Measurements from ENCODE around the gene CHD5. TPM values are rescaled to one million over a fixed set of nuclear protein-coding genes. Genes with fewer than 3 reads are reported as not detected.

Gene CHD5
- polyA plus RNA-seq, 2 of the 4 experiments (the other 2 are of a cell fraction) = 0.21 to 0.66 TPM

- ChIA-PET POLR2A (no interaction called here), CTCF (interaction anchor here (1.1 kb wide), 1 partner anchor 26 kb away, joined by 5 read pairs; no protein-coding TSS in a partner anchor)
- DNase-seq (ENCODE audit: low read depth in 1 of 2, low spot score in 1 of 2) (no peak), FAIRE-seq (no peak), ATAC-seq (no peak)
- no peaks in the 10 kb centered on the region for H3K4me1 ChIP-seq
- H3K4me2 ChIP-seq = no peak overlapping the region
- no peak overlapping the region for H3K27ac ChIP-seq
- TF ChIP-seq NR3C1 (IDR thresholded peaks at IDR 0.05) = no peak
- TF ChIP-seq RFX5 (IDR thresholded peaks at IDR 0.05) = no peak
- no peak for TF ChIP-seq JUN (IDR thresholded peaks at IDR 0.05)
- TF ChIP-seq MYC (IDR thresholded peaks at IDR 0.05; ENCODE audit: borderline replicate concordance, low read length) = no peak
- TF ChIP-seq POLR2A (IDR thresholded peaks at IDR 0.05; ENCODE audit: low read length) = no peak
- TF ChIP-seq PHF8 (IDR thresholded peaks at IDR 0.05; ENCODE audit: borderline replicate concordance, low read depth) = no peak
- no peak for TF ChIP-seq MAZ (IDR thresholded peaks at IDR 0.05; ENCODE audit: borderline replicate concordance, low read depth, low read length)
- no peak for TF ChIP-seq CBX2 (IDR thresholded peaks at IDR 0.05; ENCODE audit: borderline replicate concordance, low read depth)
- no peak for TF ChIP-seq CHD2 (IDR thresholded peaks at IDR 0.05; ENCODE audit: low read length, partially characterized antibody)
- no peak for TF ChIP-seq ESRRA (IDR thresholded peaks at IDR 0.05; ENCODE audit: borderline replicate concordance, low read length)
- TF ChIP-seq HDAC2 (IDR thresholded peaks at IDR 0.05) = no peak
- H3K4me3 ChIP-seq = no peak overlapping the region
- WGBS (ENCODE audit: missing lambda C conversion rate) = 83% methylated on average over 9 of the region's 12 CpGs
- no peaks in the 10 kb centered on the region for H3K9me3 ChIP-seq
These were observed 96.2 kb downstream of the CHD5 start for GRCh38 chr1:6083801-6084446.

- Histone ChIP-seq H3K27ac (no peak overlapping the region), H3K9me3 (no peaks in the 10 kb centered on the region), H3K4me2 (no peak overlapping the region), H3K4me3 (no peak overlapping the region), H3K4me1 (no peaks in the 10 kb centered on the region)
- TF ChIP-seq PHF8 (IDR thresholded peaks at IDR 0.05; ENCODE audit: borderline replicate concordance, low read depth) (no peak), CBX2 (IDR thresholded peaks at IDR 0.05; ENCODE audit: borderline replicate concordance, low read depth) (no peak), MAX (IDR thresholded peaks at IDR 0.05) (no peak), ZSCAN20 (CRISPR knock-in tag; IDR thresholded peaks at IDR 0.05) (no peak), POLR2AphosphoS2 (conservative IDR thresholded peaks at IDR 0.05; ENCODE audit: low read length) (no peak), KDM5A (IDR thresholded peaks at IDR 0.05) (no peak), TFCP2L1 (CRISPR knock-in tag; IDR thresholded peaks at IDR 0.05) (no peak), MYC (IDR thresholded peaks at IDR 0.05; ENCODE audit: borderline replicate concordance, low read length) (no peak), EHF (CRISPR knock-in tag; IDR thresholded peaks at IDR 0.05) (no peak), RNF2 (IDR thresholded peaks at IDR 0.05; ENCODE audit: borderline replicate concordance, low read depth) (no peak), PBX3 (IDR thresholded peaks at IDR 0.05) (no peak), HMGXB4 (CRISPR knock-in tag; IDR thresholded peaks at IDR 0.05; ENCODE audit: borderline replicate concordance) (no peak), CBX8 (IDR thresholded peaks at IDR 0.05) (no peak), RFX5 (IDR thresholded peaks at IDR 0.05) (no peak), ESRRA (IDR thresholded peaks at IDR 0.05; ENCODE audit: borderline replicate concordance, low read length) (no peak), NPAS2 (CRISPR knock-in tag; IDR thresholded peaks at IDR 0.05; ENCODE audit: borderline replicate concordance) (no peak), BCL3 (IDR thresholded peaks at IDR 0.05) (no peak)
- ChIA-PET POLR2A (no interaction called here), CTCF (interaction anchor here (1.1 to 1.6 kb wide), 2 partner anchors 12 to 26 kb away, joined by 3 to 5 read pairs; no protein-coding TSS in a partner anchor)
- 87% methylated on average over 8 of the region's 18 CpGs for WGBS (ENCODE audit: missing lambda C conversion rate)
- DNase-seq (ENCODE audit: low read depth in 1 of 2, low spot score in 1 of 2) (no peak), FAIRE-seq (no peak), ATAC-seq (no peak)
These were observed 96.7 kb downstream of the CHD5 start for GRCh38 chr1:6083385-6083784.
